CD4-positive, alpha-beta T cell treated with Interferon gamma for 1 hour (primary cell): ENCODE data around the gene OPCML.

ENCODE experiments used
- DNase-seq: peaks from one replicate; pipeline ENCODE4 v3.0.0-alpha.2; 2020

Gene OPCML

DNA sequence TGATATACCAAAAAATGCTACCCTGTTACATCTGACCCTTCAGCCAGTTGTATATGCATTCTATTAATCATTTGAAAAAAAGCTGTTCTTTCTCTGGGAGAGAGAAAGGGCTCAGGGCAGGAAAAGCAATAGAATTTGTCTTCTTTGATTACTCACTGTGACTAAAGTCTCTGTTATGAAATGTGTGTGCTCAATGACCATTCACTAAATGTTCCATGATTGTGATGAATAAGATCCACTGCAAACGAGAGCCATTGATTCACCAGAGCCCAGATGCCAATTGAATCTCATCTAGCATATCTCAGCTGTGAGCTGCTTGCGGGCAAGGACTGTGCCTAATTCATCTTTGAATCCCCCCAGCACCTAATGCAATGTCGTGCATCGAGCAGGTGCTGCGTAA, 184.3 kb downstream of the OPCML start:
- DNase-seq, result no peak

DNA sequence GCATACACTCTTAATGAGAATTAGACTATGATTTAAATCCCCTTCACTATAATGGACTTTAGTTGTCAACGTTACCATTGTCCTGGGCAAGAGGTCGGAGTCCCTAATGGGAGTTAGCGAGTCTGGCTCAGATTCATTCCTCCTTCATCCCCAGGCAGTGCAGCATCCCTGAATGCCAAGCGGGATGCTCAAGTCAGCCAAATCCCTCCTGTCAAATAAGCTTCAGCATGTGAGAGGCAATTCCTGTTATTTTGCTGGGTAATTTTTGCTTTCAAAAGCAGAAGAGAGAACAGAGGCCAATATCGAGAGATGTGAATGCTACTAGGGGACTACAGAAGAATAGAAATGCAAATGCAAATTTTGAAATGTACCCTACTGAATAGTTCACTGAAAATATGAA, 186.2 kb downstream of the OPCML start:
- DNase-seq, result no peak

DNA sequence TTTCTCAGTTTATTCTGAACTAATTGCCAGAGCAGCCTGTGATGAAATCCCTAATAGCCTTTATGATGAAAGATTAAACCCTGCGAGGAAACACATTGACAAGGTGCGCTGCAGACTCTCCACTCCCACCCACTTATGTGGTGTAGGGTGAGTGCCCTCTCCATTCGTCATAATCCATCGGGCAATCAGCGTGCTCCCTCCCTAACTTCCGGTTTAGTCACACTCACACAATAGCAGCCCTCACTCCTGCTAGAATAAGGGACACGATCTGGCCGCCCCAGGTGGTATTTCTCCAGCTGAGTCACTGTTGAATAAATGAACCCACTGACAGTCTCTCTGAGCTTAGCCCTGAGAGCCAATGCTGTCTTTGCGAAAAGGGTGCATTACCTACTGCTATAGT, 188.3 kb downstream of the OPCML start:
- no peak for DNase-seq

DNA sequence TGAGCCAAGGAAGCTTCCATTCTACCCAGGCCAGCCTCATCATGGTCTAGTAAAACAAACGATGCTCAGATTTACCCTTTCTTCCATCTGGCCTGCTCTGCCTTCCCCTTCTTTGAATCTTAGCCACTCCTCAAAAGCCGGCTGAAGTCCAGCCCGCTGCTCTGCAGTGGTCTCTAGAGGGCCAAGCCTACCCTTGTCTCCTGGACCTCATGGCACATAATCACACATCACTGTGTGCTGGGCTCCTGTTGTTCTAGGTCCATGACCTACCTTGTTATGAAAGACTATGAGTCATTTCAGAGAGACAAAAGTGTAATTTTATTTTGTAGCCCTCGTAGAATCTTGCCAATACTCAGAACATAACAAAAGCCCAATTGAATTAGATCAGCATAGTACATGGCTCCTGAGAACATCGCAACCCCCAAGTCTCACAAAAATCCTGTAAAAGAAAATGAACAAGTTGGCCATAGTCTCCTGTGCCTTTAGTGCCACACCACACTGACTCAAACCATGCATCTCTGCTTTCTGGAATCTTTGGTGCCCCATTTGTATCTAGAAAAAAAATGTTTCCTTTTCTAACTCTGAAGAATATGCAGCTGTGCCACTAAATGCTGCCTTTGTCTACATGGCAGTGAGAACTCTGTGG, 192.7 kb downstream of the OPCML start:
- no peak for DNase-seq

DNA sequence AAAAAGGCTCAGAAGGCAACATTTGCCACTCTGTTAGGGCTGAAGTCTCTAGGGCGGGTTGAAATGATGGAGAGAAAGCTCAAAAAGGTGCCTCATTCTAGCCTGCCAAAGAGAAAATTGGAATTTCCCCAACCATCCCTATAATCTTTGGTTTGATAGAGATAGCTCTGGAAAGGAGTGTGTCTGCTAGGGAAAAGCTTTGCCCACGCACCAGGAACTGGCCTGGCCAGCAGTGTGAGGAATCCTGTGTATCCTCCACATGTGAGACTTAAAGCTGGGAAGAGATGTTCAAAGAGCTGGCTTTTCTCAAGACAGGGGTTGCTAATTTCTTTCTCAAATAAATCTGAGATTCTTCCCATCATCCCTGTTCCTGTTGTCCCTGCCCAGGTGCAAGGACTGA, 193.7 kb downstream of the OPCML start:
- no peak for DNase-seq

DNA sequence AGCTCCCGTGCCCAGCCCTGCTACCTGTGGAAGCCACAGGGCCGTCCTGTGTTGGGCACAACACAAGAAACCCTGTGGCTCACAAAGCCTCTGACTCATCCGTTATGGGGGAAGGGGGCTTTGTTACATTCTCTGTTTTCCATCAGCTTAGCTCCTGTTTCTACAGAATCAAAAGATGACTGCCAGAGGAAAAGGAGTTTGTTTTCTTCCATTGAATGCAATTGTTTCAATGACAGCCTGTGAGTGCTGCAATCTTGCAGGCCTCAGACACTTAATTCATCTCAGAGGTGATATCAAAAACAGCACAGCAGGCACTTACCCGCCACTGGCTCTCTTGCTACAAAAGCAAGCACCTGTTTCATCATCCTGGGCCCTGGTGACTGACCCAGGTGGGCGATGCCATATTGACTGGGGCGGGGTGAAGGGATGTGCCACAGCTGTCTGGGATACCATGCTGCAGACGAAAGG, 194.3 kb downstream of the OPCML start:
- DNase-seq, result no peak

DNA sequence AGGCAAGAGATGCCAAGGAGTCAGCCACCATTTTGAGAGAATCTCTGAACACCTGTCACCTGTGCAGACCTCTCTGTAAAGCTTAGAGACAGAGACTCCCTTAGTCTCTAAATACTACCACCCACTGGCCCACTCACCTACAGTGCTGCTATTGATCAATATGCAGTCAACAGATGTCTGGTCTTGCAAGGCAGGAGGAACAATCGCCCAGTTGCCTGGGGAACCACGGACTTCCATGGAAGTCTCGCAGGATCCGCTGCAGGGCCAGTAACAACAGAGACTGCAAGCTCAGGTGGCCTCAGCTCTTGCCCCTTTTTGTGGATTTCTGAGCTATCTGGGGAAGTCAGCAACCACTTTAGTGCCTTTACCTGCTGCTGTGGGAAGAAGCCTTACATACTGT, 195.1 kb downstream of the OPCML start:
- DNase-seq, result no peak

DNA sequence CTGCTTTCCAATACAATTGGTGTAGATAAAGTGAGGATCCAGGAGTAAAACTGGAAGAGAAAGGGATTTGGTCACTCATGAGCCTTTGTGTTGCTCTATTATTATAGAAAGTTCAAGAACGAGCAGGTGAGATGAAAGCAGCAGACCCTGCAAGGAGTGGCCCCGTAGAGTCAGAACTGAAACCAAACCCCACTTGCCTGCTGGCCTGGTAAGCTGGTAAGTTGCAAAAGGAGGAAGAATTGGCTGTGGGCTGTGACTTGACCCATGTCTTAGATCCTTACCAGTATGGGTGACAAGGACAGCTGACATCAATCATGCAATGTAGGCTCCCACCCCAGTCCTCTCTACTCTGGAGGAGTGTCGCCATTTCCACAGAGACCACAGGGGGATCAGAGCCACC, 201.3 kb downstream of the OPCML start:
- no peak for DNase-seq

DNA sequence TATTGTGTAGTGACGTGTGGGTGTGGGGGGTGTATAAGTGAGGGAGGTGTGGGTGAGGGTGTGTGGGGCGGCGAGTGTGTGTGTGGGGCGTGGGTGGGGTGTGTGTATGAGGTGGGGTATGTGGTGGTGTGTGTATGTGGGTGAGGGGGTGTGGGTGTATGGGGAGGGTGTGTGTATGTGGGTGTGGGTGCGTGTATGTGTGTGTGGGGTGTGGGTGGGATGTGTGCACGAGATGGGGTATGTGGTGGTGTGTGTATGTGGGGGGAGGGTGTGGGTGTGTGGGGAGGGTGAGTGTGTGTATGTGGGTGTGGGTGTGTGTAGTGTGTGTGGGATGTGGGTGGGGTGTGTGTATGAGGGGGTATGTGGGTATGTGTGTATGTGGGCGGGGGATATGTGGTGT, 205.5 kb downstream of the OPCML start:
- no peak for DNase-seq

DNA sequence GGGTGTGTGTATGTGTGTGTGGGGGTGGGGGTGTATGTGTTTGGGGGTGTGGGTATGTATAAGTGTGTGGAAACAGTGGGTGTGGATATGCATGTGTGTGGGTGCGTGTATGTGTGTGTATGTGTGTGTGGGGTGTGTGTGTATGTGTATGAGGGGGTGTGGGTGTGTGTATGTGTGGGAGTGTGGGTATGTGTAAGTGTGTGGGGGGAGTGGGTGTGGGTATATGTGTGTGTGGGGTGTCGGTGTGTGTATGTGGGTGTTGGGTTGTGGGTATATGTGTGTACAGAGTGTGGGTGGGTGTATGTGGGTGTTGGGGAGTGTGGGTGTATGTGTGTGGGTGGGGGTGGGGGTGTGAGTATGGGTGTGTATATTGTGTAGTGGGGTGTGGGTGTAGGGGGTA, 206.0 kb downstream of the OPCML start:
- DNase-seq, result no peak

DNA sequence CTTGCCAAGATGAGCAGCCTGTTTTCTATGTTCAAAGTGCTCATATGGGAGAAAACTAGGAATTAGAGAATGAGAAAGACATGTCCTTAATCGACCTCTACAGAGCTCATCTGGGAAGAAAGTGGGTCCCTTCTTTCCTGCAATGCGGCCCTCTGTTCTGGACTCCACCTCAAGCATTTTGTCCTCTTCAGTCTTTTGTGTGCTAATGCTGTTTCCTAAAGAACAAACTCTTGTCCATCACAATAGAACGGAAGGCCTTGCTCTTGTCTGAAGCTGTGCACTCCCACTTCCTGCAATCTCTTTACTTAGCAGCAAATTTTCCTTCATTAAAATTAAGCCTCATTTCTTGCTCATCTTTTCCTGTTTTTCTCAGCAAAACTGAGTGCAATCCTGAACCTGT, 206.6 kb downstream of the OPCML start:
- no peak for DNase-seq

DNA sequence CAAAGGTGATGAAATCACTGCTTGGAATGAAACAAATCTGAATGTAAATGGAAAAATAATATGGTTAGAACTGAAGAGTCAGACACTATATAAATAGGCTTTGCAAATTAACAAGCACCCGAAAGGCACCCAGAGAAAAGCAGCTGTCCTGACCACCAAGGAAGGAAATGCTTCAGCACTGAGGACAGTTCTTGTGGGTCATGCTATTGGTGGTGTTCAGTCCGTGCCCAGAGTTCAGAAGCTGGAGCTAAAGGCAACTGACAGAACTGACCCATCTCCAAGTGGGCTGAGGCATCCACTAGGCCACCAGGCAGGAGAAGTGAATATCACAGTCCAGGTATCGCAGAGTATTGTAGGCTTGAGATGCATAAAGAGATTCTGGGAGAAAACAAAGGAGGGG, 208.9 kb downstream of the OPCML start:
- DNase-seq, result no peak

DNA sequence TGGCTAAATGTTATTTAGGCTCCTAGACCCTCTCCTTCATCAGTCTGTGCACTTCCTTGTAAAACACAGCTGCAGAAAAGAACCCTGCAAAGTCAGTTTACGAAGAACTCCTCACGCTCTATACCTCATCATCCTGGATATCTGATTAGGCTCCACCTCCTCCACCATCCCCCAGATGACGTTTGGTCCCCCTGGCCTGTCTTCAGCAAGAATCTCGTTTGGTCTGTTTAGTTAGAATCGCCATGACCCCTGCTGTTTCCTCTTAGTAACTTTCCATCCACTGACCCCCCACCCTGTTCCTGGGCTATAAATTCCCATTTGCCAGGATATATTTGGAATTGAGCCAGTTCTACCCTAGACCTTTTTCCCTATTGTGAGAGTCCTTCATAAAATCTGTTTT, 214.1 kb downstream of the OPCML start:
- no peak for DNase-seq

DNA sequence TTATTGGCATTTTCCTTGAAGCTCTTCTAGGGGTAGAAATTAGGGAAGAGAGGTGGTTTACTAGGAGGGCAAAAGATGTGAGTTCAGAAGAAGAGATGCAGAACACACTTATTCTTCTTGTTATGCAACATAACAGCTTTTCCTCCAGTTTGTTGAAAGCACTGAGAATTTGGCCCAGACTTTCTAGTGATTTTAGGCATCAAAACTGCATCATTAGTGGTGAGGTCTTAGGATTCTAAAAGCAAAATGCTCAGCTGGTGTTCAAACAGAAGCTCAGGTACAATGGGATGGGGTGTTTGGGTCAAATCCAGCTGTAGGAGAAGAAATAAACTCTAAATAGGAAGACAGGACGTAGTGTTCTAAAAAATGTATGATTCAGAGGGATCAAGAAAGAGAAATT, 221.1 kb downstream of the OPCML start:
- no peak for DNase-seq

DNA sequence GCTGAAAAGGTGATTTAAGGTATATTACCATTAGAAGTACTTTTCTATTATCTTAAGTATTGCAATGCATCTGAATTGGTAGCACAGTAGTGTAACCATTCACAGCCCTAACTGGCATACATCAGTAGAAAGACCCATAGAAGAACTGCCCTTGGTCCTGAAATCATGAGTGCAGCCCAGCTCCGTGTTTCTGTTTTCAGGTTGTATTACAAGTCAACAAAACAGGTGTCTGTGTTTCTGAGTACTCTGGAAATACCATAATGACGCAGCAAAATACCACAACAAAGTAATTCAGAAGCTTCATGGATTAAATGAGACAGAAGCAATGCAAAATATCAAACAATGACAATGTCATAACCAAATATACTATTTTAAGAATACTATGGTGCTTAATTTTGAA, 226.3 kb downstream of the OPCML start:
- DNase-seq, result no peak

DNA sequence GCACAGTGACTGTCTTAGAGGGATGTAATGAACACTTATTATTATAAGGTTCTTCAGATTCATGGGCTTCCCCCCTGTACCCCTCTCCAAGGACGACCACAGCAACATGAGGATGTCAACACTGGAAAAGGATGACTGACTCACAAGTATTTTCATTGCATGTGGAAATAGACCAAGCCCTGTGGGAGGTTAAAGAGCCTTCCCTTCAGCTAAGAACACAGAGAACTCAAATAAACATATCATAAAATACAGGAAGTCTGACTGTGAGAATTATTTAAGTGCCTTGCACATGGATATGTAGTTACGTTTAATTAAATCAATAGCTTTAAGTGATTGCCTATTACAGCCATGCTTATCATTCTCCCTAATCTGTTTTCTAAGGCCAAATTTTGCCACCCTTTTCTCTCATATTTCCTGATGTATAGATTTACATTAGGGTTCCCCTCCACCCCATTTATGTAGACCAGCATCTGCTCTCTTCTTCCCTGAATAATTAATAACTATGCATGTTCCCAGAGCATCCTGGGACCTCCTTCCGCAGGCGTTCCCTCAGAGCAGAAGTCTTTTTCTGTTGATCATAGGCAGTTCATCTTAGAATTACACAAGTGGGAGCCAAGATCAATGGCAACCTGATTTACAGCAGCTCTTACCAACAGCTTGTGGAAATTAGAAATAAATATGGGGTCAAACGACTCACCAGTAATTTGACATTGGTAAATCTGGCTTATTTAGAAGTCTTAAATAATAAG, 226.9 kb downstream of the OPCML start:
- no peak for DNase-seq

DNA sequence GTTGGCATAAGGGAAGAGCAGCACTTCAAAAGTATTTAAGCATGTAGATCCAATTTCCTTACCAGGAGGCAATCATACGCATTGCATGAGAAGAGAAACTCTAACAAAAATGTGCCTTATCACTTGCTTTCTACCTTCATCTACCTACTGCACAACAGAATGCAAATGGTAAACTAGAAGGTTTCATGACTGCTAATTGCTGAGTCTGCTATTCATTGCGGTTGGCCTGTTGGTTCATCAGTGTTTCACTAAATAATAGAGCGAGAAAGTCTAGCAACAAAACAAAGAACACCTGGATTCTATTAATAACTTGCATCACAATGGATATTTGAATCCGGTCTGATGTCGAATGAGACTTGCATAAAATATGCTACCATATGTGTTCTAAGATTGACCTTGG, 229.0 kb downstream of the OPCML start:
- no peak for DNase-seq

DNA sequence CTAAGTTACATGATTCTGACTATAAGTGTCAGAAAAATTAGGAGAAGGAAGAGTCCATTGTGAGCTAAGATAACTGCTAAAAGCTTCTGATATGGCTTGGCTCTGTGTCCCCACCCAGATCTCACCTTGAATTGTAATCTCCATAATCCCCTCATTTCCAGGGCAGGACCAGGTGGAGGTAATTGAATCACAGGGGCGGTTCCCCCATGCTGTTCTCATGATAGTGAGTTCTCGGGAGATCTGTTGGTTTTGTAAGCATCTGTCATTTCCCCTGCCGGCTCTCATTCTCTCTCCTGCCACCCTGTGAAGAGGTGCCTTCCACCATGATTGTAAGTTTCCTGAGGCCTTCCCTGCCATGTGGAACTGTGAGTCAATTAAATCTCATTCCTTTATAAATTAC, 230.2 kb downstream of the OPCML start:
- DNase-seq, result no peak

DNA sequence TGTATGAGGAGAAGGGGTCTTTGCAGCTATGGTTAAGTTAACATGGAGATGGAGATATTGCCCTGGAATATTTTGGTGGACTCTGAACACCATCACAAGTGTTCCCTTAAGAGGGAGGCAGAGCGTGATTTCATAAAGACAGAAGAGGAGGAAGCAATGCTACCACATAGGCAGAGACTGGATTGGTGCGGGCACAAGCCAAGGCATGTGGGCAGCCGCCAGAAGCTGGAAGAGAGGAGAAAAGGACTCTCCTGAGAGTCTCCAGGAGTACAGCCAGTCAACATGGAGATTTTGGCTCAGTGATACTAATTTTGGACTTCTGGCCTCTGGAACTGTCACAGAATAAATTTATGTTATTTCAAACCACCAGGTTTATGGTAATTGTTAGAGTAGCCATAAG, 231.6 kb downstream of the OPCML start:
- DNase-seq, result no peak

DNA sequence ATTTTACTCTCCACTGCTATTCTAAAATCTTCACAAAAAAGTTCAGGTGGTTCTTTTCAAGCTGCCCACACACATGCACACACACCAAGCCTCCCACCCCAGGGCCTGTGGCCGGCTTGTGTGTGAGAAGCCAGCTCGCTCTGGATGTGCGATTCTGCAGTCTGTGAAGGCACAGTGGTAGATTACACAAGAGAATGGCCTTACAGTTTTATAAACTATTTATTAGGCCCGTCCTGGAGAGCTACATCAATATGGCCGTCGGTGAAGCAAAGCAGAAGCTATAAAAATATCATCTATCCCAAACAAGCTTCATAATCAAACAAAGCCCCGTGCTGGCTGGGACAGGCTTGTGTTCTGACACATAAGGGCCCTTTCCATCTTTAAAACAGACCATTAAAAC, 240.5 kb downstream of the OPCML start:
- no peak for DNase-seq

DNA sequence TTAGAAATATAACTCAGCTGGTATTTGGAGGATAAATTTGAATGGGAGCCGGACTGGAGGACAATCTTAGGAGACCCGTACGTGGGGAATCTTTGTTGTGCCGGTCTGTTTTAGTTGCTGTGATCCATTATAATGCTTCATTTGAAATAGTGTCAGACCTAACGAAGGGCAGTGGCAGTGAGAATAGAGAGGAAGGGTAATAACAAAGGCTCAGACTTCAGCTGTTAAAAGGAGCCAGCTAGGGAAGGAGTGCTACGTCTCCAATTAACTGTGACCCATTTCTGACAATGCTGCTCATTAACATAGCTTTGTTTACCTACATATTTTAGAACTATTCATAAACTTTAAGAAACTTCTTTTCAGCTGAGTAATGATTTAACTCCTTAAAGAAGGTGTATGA, 246.9 kb downstream of the OPCML start:
- DNase-seq, result no peak

DNA sequence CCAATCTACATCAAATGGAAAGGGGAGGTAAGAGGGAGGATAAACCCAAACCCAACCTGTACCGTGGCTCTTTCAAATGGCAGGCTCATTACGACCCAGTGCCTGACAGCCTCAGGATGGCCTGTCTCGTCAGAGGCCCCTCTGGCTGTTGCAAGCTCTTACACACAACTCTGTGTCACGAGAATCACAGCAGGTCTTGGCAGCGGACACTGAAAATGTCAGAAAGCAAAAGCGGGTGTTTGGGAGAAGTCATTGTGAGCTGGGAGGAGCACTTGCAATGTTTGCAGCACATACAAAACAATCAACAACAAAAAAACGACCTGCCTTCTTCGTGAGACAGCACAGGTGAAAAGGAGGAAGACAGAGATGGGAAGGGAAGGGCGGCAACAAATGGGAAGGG, 248.1 kb downstream of the OPCML start:
- DNase-seq, result no peak

DNA sequence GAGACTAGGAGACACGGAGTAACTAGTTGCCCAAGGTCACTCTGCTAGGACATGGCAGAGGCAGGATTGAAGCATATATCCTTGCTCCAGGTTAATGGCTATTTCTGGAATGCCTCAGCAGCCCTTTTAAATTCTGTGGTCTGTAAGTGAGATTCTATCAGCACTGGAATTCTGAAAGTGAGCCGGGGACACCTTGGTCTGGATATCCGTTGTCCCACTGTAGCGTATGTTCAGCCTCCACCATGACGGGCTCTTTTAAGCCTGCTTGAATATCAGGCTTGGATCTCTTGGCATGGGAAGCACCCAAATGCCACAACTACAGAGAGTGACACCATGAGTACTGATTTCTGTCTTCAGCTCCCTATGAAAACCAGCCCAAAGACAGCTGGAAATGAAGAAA, 254.4 kb downstream of the OPCML start:
- DNase-seq, result no peak

DNA sequence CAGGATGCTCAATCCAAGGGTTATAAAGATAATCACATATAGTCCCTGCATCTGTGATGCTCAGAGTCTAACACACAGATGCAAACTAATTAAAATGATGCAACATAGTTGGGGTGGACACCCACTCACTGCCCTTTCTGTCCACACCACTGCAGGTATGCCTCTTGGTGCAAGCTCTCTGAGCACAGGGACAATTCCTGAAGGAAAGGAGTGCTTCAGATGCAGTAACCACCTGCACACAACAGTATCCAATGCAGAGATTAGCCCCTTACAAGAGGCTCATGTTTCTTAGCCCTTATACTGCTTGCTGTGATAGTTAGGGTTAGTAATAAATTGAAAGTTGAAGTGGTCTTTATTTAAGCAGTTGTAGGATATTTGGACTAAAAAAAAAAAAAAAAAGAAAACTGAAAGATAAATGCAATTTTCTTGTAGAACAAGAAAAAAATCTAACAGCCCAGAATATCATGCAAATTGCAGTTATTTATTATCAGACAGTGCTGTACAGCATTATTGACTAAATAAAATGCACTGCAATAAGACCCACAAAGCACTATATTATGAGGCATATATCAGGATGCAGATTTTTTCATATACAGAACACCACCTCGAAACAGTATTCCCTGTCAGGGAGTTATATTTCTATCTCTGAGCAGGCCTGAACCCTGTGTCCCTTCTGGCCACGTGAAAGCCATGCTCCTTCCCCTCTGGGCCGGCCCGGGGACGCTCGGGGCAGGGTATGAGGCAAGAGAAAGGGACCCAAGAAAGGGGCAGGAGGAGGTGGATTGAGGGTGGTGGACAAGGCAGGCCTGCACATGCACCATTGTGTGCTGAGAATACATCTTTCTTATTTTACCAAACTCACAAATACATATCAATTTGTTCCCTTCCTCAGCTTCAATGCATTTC, 260.2 kb downstream of the OPCML start:
- DNase-seq, result no peak
